Right lobe of liver (tissue), 6 donors: ENCODE data around the gene FGR. TPM values are rescaled to one million over a fixed set of nuclear protein-coding genes. Genes with fewer than 3 reads are reported as not detected.

Source experiments
- ATAC-seq, 4 donors: fragments of 200-7000 bp; cut with Tn5 transposase; one replicate each; pipeline ENCODE4 v1.9.1; 2020; ENCODE audit warnings: mild to moderate bottlenecking in 4 of 4, moderate library complexity in 4 of 4
- DNase-seq, 3 donors: peaks; one replicate each; pipeline ENCODE4 v3.0.0-alpha.2; 2020
- H3K27ac ChIP-seq, 3 donors: fragments of 200-600 bp; one replicate each; pipeline ENCODE4 v1.8.0; 2022
- H3K27me3 ChIP-seq, 2 donors: fragments of 200-600 bp; one replicate each; pipeline ENCODE4 v1.8.0; 2022
- H3K36me3 ChIP-seq, 4 donors: fragments of 200-600 bp; sonication (generic) in 1 of 4; one replicate each; pipeline versions ENCODE4 v1.5.1 to v1.8.0; 2017 to 2022; ENCODE audit warnings: control low read depth in 1 of 4
- H3K4me1 ChIP-seq, 4 donors: fragments of 200-600 bp; sonication (generic) in 1 of 4; one replicate each; pipeline versions ENCODE4 v1.5.1 to v1.8.0; 2017 to 2022; ENCODE audit warnings: control low read depth in 1 of 4
- H3K4me3 ChIP-seq, 3 donors: fragments of 200-600 bp; one replicate each; pipeline ENCODE4 v1.8.0; 2022
- H3K9me3 ChIP-seq, 4 donors: fragments of 200-600 bp; sonication (generic) in 1 of 4; one replicate each; pipeline versions ENCODE4 v1.5.1 to v1.8.0; 2017 to 2022; ENCODE audit warnings: control low read depth in 1 of 4
- CTCF ChIP-seq, 4 donors: fragments of 200-600 bp in 3 of 4; fragments of 450-650 bp in 1 of 4; IDR thresholded peaks; one replicate each; pipeline versions ENCODE4 v1.5.1 to v1.8.0; 2016 to 2022; ENCODE audit warnings: antibody characterized with exemption in 4 of 4, mild to moderate bottlenecking in 2 of 4
- POLR2A ChIP-seq: fragments of 450-650 bp; IDR thresholded peaks from one replicate; pipeline ENCODE4 v1.6.1; 2017; ENCODE audit warnings: antibody characterized with exemption, mild to moderate bottlenecking
- WGBS: methylation state at CpG from one replicate; pipeline ENCODE4 v1.1.6; 2018; ENCODE audit warnings: low coverage, low lambda C conversion rate; ENCODE audit not compliant: insufficient coverage; ENCODE audit errors: missing lambda C conversion rate; 5-methylcytosine and 5-hydroxymethylcytosine counted together
- intact Hi-C, 2 donors: fragments of 100-400 bp; cut with DNase I; formaldehyde crosslinking; loops; one replicate each; pipeline versions ENCODE4 v1.11.2 to v1.14.1; 2022
- total RNA-seq, 6 experiments: library from RNA; depleted of rRNA in 2 of 6; stranded (reverse); fragments of >200 nt in 2 of 6; fragmentation: NEBNext Ultra II Directional in 3 of 6; extraction: Animal tissue kit (Norgen Biotek cat#: 25700) in 3 of 6; gene quantifications; one replicate each; pipeline versions ENCODE4 v1.1.0 to v1.2.4, GENCODE V29; 2016 to 2023
- donor health status: DM: no; HTN: yes; CAD: no.
- donor health status: DM: no; HTN: no; CAD: no.
- donor health status: DM: no; HTN: no; CAD: no.
- donor health status: DM: no; HTN: yes; CAD: no.
- donor health status: DM: no; HTN: yes; CAD: no.

FGR gene
- total RNA-seq, 6 experiments from 2014 or later = 2.5 to 10.0 (median 6.3) TPM

GRCh38 chr1:27658951-27659496 is 24.0 kb upstream of the FGR start:
- WGBS = 72% methylated on average over 3 of the region's 7 CpGs
- Histone ChIP-seq H3K27me3 (no peaks in the 10 kb centered on the region), H3K9me3 (no peaks in the 10 kb centered on the region), H3K4me1 (no peaks in the 10 kb centered on the region), H3K27ac (peak overlapping the region in 2 of 3 donors; percentile 69 to 76), H3K36me3 (no peaks in the 10 kb centered on the region), H3K4me3 (no peak overlapping the region)
- ATAC-seq (no peak), DNase-seq (no peak)
- intact Hi-C loops = loop anchor here in 1 of 2 donors (5.0 kb wide), 1 partner anchor 42 kb away; no protein-coding TSS in a partner anchor
- no peak for TF ChIP-seq CTCF (IDR thresholded peaks at IDR 0.05)
- no peak for TF ChIP-seq POLR2A

GRCh38 chr1:27656157-27656893 is 21.3 kb upstream of the FGR start:
- Histone ChIP-seq H3K27me3 (no peaks in the 10 kb centered on the region), H3K4me1 (no peaks in the 10 kb centered on the region), H3K27ac (no peak overlapping the region), H3K36me3 (no peaks in the 10 kb centered on the region), H3K9me3 (no peaks in the 10 kb centered on the region), H3K4me3 (no peak overlapping the region)
- ATAC-seq (peak in 1 of 4 donors; percentile 21), DNase-seq (no peak)
- intact Hi-C loops = loop anchor here in 1 of 2 donors (5.0 kb wide), 1 partner anchor 39 kb away; no protein-coding TSS in a partner anchor
- 75% methylated on average over 2 of the region's 7 CpGs for WGBS
- TF ChIP-seq CTCF (IDR thresholded peaks at IDR 0.05) = no peak

GRCh38 chr1:27655151-27655937 is 20.4 kb upstream of the FGR start:
- Histone ChIP-seq H3K4me3 (no peak overlapping the region), H3K4me1 (no peaks in the 10 kb centered on the region), H3K27me3 (no peaks in the 10 kb centered on the region), H3K36me3 (no peaks in the 10 kb centered on the region), H3K27ac (no peak overlapping the region), H3K9me3 (no peaks in the 10 kb centered on the region)
- intact Hi-C loops = loop anchor here in 1 of 2 donors (5.0 kb wide), 1 partner anchor 38 kb away; no protein-coding TSS in a partner anchor
- ATAC-seq (no peak), DNase-seq (no peak)
- 68% methylated on average over 7 of the region's 11 CpGs for WGBS
- no peak for TF ChIP-seq POLR2A
- TF ChIP-seq CTCF (IDR thresholded peaks at IDR 0.05) = no peak

- WGBS = 84% methylated on average over 5 of the region's 5 CpGs
- Histone ChIP-seq H3K9me3 (no peaks in the 10 kb centered on the region), H3K4me1 (no peaks in the 10 kb centered on the region), H3K27ac (no peak overlapping the region), H3K36me3 (no peaks in the 10 kb centered on the region), H3K4me3 (no peak overlapping the region), H3K27me3 (no peaks in the 10 kb centered on the region)
- TF ChIP-seq CTCF (IDR thresholded peaks at IDR 0.05) = no peak
- TF ChIP-seq POLR2A = no peak
- no peak for ATAC-seq
- no peak for DNase-seq
- intact Hi-C loops = no loop called here
Observed at GRCh38 chr1:27652111-27652864, 17.3 kb upstream of the FGR start.
